ES-I3 (cell line): ENCODE measurements around the gene FURIN.
"Not testable (repeated sequence)": the region's sequence is repeated elsewhere in the genome, so short reads cannot be mapped to it uniquely, and the experiment has no call there.

ENCODE experiments used
- H3K36me3 ChIP-seq: 2 replicates; pipeline ENCODE4 v1.6.1; 2013; ENCODE audit warnings: mild to moderate bottlenecking, low read length, control low read depth, moderate library complexity; ENCODE audit not compliant: insufficient read depth
- H3K4me1 ChIP-seq: 2 replicates; pipeline ENCODE4 v1.6.1; 2013; ENCODE audit warnings: mild to moderate bottlenecking, control low read depth, low read length; ENCODE audit not compliant: insufficient read depth
- H3K9ac ChIP-seq: 2 replicates; pipeline ENCODE4 v1.6.1; 2013; ENCODE audit warnings: low read depth, mild to moderate bottlenecking, low read length, moderate library complexity
- H3K9me3 ChIP-seq: 2 replicates; pipeline ENCODE4 v1.6.1; 2013; ENCODE audit warnings: mild to moderate bottlenecking, low read length, moderate library complexity; ENCODE audit not compliant: control insufficient read depth, insufficient read depth

Gene FURIN

DNA sequence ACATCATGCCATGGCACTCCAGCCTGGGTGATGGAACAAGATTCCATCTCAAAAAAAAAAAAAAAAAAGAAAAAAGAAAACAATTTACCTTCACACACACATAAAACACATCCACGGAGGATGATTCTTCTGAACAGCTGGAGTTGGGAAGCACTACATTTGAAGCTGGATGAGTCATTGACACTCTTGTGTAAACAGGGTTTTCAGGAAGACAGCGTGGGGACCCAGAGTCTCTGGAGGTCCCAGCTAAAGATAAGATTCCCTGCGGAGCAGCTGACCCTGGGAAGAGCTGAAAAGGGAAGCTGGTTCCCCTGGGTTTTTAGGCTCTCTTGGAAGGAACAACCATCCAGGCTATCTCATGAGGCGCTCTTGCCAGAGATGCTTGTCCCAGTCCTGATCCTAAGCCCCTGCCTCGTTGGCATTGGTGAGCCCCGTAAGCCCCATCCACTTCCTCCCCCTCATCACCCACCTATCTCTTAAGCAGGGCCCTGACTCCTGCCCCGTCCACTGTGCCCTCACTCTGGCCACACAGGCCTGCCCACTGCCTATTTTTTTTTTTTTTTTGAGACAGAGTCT is 32.0 kb upstream of the FURIN start:
- H3K4me1 ChIP-seq: peaks cover 34% of the 10 kb centered on the region
- H3K9me3 ChIP-seq: no peaks in the 10 kb centered on the region
- no peaks in the 10 kb centered on the region for H3K36me3 ChIP-seq
- H3K9ac ChIP-seq: no peak overlapping the region

DNA sequence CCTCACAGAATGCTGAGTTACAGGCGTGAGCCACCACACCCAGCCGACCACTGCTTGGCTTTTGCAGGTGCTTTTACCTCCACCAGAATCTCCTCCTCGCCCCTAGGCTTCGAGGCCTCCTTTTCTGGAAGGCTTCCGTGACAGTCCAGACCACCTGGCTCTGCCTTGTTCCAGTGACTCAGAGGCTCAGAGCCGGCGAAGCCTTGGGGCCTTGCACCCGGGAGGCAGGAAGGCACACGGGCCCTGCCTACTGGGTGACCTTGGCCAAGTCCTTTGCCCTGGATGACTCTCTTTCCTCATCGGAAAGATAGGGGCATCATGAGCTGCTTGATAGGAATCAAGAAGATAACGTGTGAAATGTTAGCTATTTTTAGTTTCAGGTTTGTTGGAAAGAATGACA is 31.3 kb upstream of the FURIN start:
- no peaks in the 10 kb centered on the region for H3K36me3 ChIP-seq
- peaks cover 34% of the 10 kb centered on the region for H3K4me1 ChIP-seq
- H3K9ac ChIP-seq: no peak overlapping the region
- H3K9me3 ChIP-seq: no peaks in the 10 kb centered on the region

DNA sequence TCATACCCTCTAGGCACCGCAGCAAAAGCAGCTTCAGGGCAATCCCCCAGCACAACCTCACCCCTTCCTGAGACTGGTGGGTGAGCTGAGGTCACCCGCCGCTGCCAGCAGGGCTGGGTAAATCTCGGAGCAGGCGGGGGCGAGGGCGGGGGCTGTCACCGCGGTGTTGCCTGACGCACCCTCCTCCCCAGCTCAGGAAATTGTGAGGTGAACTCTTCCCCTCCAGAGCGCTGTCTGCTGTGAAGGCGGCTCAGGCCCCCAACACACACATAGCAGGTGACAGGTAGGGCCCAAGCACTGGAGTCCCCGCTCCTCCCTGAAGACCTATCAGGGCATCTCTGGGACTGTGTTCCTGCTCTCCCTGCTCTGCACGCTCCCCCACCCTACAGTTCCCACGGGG is 30.2 kb upstream of the FURIN start:
- H3K4me1 ChIP-seq: peaks cover 34% of the 10 kb centered on the region
- no peak overlapping the region for H3K9ac ChIP-seq
- no peaks in the 10 kb centered on the region for H3K9me3 ChIP-seq
- no peaks in the 10 kb centered on the region for H3K36me3 ChIP-seq

DNA sequence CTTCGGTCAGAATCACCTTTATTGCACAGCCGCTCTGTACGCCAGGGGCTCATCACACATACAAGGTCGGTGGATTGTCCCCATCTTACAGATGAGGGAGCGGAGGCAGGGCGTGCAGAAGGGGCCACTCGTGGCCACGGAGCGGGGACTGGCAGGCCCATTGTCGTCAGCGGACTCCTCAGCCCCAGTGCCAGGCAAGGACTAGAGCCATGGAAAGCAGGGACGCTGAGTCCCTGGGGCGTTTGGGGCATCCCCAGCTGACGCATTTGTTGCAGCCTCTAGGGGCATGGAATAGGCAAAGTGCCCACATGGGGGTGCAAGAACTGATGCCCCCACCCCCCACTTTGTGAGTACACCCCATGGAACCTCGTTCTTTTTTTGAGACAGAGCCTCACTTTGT is 29.8 kb upstream of the FURIN start:
- Histone ChIP-seq H3K36me3 (no peaks in the 10 kb centered on the region), H3K9ac (no peak overlapping the region), H3K9me3 (no peaks in the 10 kb centered on the region), H3K4me1 (peaks cover 34% of the 10 kb centered on the region)

DNA sequence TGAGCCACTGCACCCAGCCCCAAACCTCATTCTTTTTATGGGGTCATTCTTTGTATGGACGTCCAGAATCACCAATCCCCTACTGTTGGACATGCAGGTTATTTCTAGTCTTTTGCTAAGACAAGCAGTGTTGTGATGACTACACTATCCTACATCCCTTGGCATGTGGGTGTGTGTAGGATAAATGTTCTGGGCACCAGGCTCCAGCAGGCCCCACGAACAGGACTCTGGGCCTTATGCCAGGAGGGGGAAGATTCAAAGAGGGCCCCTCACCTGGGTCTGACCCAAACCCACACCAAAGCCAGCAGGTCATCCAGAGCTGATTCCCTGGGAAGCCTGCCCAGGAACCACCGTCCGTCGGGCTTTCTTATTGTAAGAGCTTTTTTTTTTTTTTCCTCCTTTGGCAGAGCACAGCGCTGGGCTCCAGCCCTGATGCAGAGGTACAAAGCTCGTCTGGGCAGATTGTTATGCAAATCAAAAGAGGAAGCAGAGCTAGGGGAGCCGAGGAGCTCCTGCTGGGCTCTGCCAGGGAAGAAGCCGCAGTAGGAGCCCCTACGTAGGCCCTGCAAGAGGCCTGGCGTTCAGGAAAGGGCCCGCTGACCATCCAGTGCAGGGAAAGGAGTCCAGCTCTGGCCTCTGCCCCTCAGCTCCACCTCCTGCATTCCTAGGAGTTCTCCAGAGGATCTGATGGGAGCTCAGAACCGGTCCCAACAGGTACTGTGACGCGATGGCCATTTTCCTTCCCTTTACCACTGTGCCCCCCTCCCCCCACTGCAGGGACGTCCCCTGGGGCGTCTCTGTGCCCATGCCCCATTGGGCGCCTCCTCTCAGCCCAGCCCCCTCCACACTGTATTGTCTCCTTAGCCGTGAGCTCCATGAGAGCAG is 29.0 kb upstream of the FURIN start:
- peaks cover 34% of the 10 kb centered on the region for H3K4me1 ChIP-seq
- no peak overlapping the region for H3K9ac ChIP-seq
- H3K36me3 ChIP-seq: no peaks in the 10 kb centered on the region
- no peaks in the 10 kb centered on the region for H3K9me3 ChIP-seq

DNA sequence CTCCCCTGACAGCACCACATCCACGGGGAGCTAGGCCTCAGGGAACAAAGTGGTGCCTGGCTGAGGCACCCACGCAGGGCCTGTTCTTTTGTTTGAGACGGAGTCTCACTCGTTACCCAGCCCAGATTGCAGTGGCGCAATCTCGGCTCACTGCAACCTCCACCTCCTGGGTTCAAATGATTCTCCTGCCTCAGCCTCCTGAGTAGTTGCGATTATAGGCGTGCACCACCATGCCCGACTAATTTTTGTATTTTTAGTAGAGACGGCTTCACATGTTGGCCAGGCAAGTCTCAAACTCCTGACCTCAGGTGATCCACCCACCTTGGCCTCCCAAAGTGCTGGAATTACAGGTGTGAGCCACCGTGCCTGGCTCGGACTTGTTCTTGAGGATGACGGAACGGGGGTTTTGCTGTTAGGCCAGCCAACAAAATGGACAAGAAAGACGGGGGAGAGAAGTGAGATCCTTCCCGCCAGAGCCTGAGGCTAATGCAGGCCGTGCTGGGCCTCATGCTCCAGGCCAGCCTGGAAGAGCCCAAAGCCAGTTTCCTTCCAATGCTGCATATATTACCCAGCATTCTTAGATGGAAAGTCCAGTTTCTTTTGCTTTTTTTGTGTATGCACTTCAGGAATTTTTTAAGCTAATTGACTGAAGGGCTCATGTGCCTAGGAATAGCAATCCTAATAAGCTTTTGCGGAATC is 28.1 kb upstream of the FURIN start:
- Histone ChIP-seq H3K36me3 (no peaks in the 10 kb centered on the region), H3K4me1 (peaks cover 29% of the 10 kb centered on the region), H3K9me3 (no peaks in the 10 kb centered on the region), H3K9ac (no peak overlapping the region)

DNA sequence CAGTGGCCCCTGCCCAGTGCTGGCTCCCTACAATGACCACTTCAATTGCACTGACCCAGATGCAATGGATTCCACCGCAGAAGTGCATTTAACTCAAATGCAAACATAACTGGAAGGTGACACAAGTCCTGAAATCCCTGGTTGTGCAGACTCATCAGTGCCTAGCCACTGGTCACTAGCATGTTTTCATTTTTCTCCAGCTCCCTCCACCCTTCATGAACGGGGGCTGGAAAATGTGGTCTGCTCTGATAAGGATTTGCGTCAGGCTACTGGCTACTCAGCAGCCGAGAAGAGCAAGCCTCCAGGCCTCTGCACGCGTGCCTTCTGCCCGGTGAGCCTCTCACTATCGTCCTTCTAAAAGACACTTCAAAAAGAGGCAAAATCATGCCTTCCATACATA is 27.4 kb upstream of the FURIN start:
- H3K4me1 ChIP-seq: peaks cover 29% of the 10 kb centered on the region
- no peaks in the 10 kb centered on the region for H3K9me3 ChIP-seq

DNA sequence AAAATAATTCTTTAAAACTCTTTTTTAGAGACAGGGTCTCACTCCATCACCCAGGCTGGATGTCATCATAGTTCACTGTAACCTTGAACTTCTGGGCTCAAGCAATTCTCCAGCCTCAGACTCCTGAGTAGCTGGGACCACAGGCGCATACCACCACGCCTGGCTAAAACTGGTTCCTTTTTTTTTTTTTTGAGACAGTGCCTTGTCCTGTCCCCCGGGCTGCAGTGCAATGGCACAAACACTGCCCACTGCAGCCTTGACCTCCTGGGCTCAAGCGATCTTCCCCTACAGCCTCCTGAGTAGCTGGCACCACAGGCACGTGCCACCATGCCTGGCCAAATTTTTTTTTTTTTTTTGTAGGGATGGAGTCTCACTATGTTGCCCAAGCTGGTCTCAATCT is 23.7 kb upstream of the FURIN start:
- Histone ChIP-seq H3K9ac (no peak overlapping the region), H3K36me3 (no peaks in the 10 kb centered on the region), H3K4me1 (peaks cover 16% of the 10 kb centered on the region), H3K9me3 (no peaks in the 10 kb centered on the region)

More for the DNA sequence above, 27.4 kb upstream of the FURIN start:
- no peak overlapping the region for H3K9ac ChIP-seq
- no peaks in the 10 kb centered on the region for H3K36me3 ChIP-seq

DNA sequence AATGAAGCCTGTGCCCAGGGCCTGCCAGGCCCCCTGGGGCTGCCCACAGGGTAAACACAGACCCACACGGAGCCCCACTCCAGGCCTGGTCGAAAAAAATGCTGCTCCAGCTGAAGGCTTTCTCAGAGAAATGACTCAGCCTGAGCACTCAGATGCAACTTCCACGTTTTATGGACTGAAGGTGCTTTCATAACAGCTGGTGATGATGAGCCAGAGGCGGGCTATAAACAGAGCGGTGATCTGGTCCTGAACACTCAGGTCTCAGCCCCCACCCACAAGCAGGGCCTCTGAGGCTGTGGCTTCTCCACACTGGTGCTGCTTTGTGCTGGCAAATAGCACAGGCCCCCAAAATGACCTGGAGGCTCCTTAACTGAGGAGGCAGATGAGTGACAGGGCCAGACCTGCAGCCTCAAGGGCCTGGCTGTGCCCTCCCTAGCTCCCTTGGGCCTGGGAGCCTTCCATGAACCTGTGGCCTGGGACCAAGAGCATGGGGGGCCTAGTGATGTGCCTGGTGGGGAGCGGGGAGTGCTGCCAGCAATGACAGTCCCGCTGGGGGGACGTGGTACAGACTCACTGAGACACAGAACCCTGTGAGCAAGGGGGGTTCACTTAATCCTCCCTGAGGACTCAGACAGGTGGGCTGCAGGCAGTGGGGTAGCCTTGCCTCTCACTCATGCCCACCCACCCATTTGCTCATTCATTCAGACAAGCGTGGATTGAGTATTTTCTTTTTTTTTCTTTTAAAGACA is 23.0 kb upstream of the FURIN start:
- Histone ChIP-seq H3K9me3 (no peaks in the 10 kb centered on the region), H3K4me1 (peaks cover 10% of the 10 kb centered on the region), H3K36me3 (no peaks in the 10 kb centered on the region), H3K9ac (no peak overlapping the region)

DNA sequence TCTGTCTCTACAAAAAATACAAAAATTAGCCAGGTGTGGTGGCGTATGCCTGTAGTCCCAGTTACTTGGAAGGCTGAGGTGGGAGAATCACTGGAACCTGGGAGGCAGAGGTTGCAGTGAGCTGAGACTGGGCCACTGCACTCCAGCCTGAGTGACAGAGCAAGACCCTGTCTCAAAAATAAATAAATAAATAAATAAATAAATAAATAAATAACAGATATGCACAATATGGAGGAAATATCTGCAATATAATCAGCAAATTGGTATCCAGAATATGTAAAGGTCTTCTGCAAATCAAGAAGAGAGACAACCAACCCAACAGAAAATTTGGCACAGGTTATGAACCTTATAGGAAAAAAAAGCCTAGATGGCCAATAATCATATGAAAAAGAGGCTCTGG is 19.0 kb upstream of the FURIN start:
- not testable (repeated sequence) for H3K4me1 ChIP-seq, H3K36me3 ChIP-seq, H3K9me3 ChIP-seq, H3K9ac ChIP-seq

DNA sequence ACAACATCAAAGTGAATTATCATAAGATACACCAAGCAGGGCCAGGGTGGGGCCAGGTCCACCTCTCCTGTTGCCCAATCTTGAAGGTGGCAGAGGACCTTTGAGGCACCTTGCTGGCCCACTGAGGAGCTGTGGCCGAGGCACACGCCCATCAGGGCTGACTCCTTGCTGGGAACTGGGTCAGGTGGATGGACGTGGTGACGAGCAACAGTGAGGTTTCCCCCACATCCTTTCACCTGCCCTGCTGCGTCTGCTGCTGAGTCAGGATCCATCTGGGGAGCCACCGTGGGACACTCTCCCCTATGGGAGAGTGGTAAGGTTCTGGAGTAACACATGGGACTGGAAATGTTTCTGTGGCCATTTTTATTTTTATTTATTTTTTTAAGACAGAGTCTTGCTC is 17.3 kb upstream of the FURIN start:
- Histone ChIP-seq H3K36me3 (no peaks in the 10 kb centered on the region), H3K9ac (no peak overlapping the region), H3K9me3 (no peaks in the 10 kb centered on the region; the same call in 1 of the 2 replicates), H3K4me1 (no peaks in the 10 kb centered on the region)

DNA sequence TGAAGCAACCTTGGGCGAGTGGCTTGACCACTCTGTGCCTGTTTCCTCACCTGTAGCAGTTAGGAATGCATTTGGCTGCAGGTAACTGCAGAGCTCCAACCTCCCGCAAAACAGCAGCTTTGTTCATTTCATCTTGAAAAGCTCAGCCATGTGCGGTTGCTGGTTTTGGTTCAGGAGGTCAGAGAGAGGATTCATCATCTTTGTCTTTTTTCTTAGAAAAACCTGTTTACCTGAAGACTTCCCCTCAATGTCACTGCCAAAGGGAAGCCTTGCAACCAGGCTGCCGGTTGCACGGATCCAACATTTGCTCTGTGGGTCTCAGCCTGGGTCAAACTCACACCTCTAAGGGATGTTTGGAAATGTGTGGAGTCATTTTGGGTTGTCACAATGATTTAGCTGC is 16.4 kb upstream of the FURIN start:
- H3K9me3 ChIP-seq: no peaks in the 10 kb centered on the region; the same call in 1 of the 2 replicates
- no peaks in the 10 kb centered on the region for H3K4me1 ChIP-seq
- H3K9ac ChIP-seq: no peak overlapping the region
- no peaks in the 10 kb centered on the region for H3K36me3 ChIP-seq

DNA sequence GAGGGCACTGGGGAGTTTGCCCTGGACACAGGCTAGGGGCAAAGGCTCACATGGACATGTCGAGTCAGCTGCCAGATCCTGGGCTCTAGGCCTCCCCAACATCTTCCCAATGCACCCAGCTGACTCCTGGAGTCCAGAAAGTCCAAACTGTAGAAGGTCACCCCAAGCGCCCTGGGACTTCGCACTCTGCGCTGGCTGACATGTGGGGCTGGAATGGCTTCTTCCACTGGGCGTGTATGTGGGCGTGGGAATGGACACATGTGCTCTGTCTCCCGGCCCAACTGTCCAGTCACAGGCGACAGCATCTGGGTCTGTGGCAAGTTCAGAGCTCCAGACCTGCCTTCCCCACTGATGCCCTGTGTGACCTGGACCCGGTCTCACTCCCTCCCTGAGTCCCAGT is 13.2 kb upstream of the FURIN start:
- Histone ChIP-seq H3K9me3 (no peaks in the 10 kb centered on the region; the same call in 1 of the 2 replicates), H3K4me1 (peaks cover 5% of the 10 kb centered on the region; the same call in 1 of the 2 replicates), H3K9ac (no peak overlapping the region), H3K36me3 (no peaks in the 10 kb centered on the region)

DNA sequence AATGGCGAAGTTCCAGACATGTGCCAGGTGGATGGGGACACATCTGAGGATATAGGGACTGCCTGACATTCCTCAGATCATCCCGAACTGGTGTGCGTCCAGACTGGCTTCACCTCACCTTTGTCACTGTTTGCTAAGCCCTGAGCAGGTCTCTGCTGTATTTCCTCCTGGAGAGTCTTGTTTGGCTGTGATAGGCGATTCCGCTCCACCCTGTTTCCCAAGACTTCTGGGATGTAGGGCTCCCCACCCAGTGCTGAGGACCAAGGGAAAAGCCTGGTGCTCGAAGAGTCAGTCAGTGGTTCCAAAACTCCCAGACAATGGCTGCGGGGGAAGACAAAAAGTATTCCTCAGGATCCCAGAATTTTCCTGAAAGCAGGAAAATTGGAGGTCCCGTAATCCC is 11.1 kb upstream of the FURIN start:
- H3K36me3 ChIP-seq: no peaks in the 10 kb centered on the region
- peaks cover 5% of the 10 kb centered on the region; the same call in 1 of the 2 replicates for H3K4me1 ChIP-seq
- no peak overlapping the region for H3K9ac ChIP-seq
- H3K9me3 ChIP-seq: no peaks in the 10 kb centered on the region
